Amniotic stem cell (primary cell): ENCODE results near the gene WNT3A.

ENCODE experiments used
- DNase-seq: peaks from one replicate; lab custom pipeline; 2025; lab: John Stamatoyannopoulos, UW

WNT3A gene

GRCh38 chr1:227999056-227999930 lies 7.5 kb upstream of the WNT3A start:
- peak; percentile 53 for DNase-seq

- no peak for DNase-seq
Observed at GRCh38 chr1:228000416-228000815, 6.4 kb upstream of the WNT3A start.

DNA sequence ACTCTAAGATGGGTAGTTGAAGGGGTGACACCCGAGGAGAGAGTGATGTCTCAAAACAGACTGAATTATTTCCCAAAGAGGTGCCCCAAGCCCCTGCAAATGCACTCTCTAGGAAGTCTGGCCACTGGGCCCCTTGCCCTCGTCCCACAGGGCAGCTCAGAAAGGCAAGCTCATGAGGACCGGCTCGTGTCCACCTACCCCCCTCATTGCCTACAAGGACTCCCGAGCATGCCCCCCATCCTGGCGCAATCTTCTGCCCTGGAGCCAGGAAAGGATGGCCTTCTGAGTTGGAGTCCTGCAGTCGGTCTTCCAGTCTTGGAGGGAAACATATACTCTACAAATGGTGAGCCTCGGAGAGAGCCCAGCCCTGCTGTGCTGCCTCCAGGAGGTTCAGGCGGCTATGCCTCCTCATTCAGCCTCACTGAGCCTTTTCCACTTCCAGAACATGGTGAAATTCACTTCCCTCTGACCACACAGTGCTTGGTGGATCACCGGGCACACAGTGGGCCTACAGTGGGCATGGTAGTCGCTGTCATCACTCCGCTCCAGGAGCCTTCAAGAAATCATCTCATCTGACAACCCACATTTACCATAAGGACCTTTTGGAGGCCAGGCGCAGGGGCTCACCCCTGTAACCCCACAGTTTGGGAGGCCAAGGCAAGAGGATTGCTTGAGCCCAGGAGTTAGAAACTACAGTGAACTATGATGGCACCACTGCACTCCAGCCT lies 5.8 kb upstream of the WNT3A start:
- DNase-seq: no peak

DNA sequence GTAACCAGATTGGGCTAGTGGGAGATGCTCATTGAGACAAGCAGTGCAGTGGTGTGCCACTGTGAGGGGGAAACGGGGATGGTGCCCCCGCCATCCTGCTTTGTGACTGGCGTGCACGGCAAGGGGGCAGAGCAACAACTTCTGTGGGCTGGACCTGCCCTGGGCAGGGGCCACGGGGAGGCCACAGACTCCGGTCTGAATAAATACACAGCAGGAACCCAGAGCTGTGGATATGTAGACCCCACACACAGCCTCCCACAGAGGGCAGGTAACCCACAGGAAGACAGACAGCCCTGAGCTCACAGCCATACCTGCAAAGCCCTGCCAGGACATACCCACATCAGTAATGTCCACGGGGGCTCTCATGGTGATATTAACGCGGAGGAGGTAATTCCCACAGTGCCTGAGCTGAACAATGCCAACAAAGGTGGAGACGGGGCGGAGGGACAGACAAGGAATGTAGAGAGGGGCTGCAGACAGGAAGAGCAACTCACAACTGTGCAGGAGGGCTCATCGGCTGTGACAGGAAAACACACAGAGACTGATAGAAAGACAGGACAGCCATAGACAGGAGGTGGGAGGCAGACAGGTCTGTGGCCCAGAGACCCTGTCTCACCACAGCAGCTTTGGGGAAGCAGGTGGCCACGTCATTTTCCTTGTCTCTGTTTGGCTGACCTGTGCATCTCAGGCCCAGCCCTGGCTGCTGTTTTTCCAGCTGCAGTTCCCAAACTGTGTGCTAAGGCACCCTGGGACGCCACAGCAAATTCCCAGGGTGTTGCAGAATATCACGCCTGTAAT lies 4.9 kb upstream of the WNT3A start:
- no peak for DNase-seq

DNA sequence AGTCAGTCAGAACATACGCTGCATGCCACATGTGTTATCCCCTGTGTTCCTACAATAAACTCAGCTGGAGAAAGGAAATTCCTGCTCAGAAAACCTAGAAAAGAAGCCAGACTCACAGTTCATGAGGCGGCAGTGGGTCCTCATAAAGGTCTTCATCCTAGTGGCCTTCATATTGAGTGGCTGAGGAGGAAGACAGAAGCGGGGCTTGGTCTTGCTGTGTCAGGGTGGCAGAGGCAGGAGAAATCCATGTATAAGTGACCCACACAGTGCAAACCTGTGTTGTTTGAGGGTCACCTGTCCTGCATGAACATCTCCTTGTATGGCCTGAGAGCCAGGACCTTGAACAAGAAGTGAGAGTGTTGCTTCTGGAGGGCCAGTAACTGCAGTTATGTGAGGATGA lies 4.0 kb upstream of the WNT3A start:
- DNase-seq: no peak

GRCh38 chr1:228003461-228004330 lies 3.1 kb upstream of the WNT3A start:
- no peak for DNase-seq

- no peak for DNase-seq
Observed at GRCh38 chr1:228004331-228004855, 2.4 kb upstream of the WNT3A start.

DNA sequence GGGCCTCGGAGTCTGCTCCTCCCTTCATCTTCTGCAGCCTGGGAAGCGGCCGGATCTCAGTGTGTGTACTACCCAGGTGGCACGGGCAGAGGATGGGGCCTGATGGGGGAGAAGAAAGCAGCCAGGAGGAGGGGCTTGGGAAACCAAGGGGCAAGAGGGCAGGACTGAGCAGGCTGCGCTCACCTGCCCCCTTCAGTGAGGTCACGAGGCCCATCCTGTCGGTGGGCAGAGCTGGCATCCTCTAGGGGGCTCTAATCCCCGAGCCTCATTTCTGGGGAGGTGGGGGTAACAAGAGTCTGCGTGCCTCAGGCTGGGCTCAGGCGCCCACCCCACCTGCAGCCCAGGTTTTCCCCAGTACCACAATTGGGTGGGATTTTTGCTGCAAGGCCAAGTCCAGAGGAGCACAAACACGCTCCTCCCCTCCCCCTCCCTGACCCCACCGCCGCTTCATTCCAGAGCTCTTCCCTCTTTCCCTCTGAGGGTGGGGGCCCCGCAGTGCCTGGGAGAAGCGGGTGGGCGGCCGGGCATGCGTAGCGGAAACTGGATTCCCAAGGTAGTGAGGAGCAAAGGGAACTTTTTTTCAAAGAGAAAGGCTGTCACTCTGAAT lies 1.8 kb upstream of the WNT3A start:
- DNase-seq: no peak

DNA sequence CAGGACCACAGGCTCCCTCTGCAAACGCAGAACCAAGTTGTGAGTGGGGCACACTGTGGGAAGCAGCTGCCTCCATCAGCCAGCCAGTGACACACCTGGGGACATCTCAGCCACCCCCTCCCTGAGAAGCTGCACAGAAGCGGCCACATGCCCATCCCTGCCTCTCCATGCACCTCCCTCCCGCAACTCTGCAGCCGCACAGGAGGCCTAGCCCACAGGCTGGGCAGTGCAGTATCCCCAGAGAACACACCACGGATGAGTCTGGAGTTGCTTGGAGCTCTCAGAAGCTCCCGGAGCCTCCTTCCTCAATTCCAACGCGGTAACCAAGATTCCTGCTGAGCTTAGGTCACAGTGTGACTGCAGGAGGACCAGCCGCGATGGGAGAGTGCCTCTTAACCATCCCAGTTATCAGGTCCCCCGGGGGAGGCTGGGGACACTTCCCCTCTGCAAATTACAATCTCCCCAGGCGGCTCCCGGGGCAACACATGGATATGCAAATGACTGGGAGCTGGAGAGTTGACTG lies 1.2 kb upstream of the WNT3A start:
- no peak for DNase-seq

DNA sequence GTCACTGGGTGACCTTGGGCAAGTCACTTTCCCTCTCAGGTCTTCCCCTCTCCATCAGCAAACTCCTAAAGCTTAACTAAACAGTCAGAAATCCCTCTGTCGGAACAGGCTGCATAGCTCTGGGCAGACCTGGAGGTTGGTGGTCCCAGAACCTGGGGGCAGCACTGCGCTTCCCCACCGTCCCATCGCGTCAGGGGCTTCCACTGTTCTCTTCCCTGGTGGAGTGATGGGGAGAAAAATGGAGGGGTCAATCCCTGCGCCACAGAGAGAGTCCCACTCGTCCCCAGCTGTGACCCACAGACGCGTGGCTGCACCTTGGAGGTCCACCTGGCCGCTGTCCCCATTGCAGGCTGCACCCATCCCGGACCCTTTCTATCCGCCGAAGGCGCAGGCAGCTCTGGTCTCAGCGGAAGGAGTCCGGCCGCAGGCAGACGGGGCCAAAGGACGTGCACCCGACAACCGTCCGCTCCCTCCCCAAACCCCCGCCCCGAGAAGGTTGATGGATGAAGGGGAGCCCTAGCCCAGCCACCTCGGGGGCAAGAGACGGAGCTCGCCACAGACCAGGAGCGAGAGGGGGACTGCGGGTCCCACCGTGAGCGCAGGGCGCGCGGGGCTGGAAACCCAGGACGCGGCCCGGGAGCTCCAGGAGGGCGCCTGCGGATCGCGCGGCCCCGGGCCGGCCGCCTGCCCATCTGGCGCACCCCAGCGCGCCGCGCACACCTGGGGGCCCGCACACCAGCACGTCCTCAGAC lies 588 bp upstream of the WNT3A start:
- DNase-seq: no peak

DNA sequence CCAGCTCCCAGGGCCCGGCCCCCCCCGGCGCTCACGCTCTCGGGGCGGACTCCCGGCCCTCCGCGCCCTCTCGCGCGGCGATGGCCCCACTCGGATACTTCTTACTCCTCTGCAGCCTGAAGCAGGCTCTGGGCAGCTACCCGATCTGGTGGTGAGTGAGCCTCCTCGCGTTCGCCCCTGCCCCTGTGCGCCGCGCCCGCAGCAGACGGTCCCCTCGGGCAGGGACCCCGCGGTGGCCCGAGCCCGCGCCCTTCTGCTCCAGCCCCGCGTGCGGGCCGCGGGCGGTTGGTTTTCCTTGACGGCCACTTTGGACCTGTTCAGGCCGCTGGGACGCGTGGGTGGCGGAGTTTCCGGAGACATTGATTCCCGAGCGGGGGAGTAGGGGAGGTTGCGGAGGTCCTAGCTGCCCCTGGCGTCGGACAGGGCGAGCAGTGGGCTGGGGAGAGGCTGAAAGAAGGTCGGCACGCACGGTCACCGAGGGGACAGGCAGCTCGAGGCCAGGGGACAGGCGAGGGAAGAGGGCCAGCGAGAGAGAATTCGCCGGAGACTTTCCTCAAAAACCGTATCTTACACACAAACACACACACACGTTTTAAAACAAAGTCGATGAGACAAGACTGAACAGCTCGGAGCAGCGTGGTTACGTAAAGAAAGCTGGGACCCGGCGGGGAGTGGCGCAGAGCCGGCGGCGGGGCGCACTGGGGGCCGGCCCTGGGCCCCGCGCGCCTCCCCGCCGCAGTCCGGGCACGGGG lies 427 bp downstream of the WNT3A start:
- no peak for DNase-seq

- DNase-seq: no peak
Observed at GRCh38 chr1:228007801-228008341, 1.1 kb downstream of the WNT3A start.

GRCh38 chr1:228008391-228009115 lies 1.8 kb downstream of the WNT3A start:
- no peak for DNase-seq

- DNase-seq: no peak
Observed at GRCh38 chr1:228009116-228009827, 2.5 kb downstream of the WNT3A start.

DNA sequence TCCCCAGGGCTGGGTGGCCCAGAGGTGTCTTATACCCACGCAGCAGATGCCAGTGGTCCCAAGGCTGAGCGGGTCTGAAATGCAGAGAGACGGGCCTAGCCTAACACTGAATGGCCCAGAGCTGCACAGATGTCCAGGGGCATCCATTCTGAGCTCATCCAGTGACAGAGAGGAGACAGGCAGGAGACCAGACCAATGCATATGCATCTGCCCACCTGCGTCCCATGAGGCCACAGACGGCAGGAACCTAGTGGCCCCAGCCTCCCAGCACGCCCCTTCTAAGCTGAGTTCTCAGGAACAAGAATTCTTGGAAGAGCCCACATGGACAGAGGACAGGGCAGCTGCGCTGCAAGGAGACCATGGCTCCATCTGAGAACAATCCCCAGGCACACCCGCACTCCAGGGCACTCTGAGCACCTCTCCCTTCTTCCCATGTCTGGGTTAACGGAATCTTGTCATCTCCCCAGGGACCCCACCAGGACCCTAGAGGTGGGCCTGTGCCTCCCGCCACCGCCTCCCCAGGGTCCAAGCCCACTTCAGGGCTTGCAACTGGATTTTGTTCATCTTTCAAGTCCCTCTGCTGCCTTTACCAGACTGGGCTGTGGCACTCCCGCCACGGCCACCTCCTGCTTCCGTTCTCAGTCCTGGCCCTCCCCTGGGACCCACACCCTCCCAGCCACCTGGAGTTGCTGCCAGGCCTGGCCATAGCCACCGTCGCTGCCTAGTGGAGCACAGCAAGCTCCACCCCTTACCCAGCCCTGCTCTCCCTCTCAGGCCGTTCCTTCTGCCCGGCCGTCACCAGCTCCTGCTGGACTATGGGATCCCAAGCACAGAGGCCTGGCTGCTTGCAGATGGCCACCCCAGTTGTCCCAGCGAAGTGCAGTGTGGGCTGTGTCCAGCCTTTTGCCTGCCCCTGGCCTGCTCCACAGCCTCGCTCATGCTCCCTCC lies 3.3 kb downstream of the WNT3A start:
- no peak for DNase-seq

DNA sequence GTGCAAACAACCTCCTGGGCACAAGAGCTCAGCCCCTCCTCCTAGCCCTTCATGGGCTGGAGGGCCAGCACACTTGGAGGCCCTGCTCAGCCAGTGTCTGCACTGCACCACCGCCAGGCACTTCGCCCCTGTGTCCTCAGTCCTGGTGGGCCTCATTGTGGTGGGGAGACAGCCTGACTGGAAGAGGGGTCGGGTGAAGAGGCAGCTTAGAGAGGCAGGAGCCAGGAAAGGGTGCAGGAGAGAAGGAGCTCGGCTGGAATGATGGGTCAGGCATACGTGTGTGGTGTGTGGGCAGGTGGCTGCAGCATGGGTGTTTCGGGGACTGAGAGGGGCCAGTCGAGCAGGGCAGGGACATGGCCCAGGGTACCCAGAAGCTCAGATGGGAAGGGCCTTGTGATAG lies 4.1 kb downstream of the WNT3A start:
- DNase-seq: no peak
